Epidermal melanocyte (primary cell): Measurements from ENCODE around the gene LARGE1.

Source experiments
- DNase-seq: peaks from one replicate; pipeline ENCODE4 v3.0.0; 2011; ENCODE audit warnings: low spot score; ENCODE audit not compliant: insufficient read length

The LARGE1 gene

GRCh38 chr22:33886696-33887095 is 33.6 kb downstream of the LARGE1 start:
- DNase-seq, result no peak

GRCh38 chr22:33884829-33885228 is 35.4 kb downstream of the LARGE1 start:
- DNase-seq, result no peak

GRCh38 chr22:33883961-33884808 is 36.1 kb downstream of the LARGE1 start:
- DNase-seq, result no peak

GRCh38 chr22:33883561-33883960 is 36.7 kb downstream of the LARGE1 start:
- DNase-seq, result no peak

GRCh38 chr22:33882991-33883390 is 37.3 kb downstream of the LARGE1 start:
- DNase-seq, result no peak

GRCh38 chr22:33880986-33881385 is 39.3 kb downstream of the LARGE1 start:
- DNase-seq, result no peak

- no peak for DNase-seq
These were observed 40.5 kb downstream of the LARGE1 start for GRCh38 chr22:33879796-33880195.

GRCh38 chr22:33875316-33875715 is 45.0 kb downstream of the LARGE1 start:
- DNase-seq, result no peak

GRCh38 chr22:33874206-33874605 is 46.1 kb downstream of the LARGE1 start:
- no peak for DNase-seq

- no peak for DNase-seq
These were observed 46.6 kb downstream of the LARGE1 start for GRCh38 chr22:33873666-33874065.

GRCh38 chr22:33873186-33873585 is 47.1 kb downstream of the LARGE1 start:
- no peak for DNase-seq

- DNase-seq, result no peak
These were observed 48.3 kb downstream of the LARGE1 start for GRCh38 chr22:33871935-33872334.

GRCh38 chr22:33869946-33870345 is 50.3 kb downstream of the LARGE1 start:
- no peak for DNase-seq

GRCh38 chr22:33867971-33868370 is 52.3 kb downstream of the LARGE1 start:
- no peak for DNase-seq

- DNase-seq, result no peak
These were observed 53.0 kb downstream of the LARGE1 start for GRCh38 chr22:33867118-33867866.

- DNase-seq, result no peak
These were observed 53.8 kb downstream of the LARGE1 start for GRCh38 chr22:33866511-33866910.

GRCh38 chr22:33865996-33866395 is 54.3 kb downstream of the LARGE1 start:
- DNase-seq, result no peak

GRCh38 chr22:33865248-33865647 is 55.0 kb downstream of the LARGE1 start:
- no peak for DNase-seq

GRCh38 chr22:33864723-33865130 is 55.5 kb downstream of the LARGE1 start:
- DNase-seq, result no peak

- DNase-seq, result no peak
These were observed 58.9 kb downstream of the LARGE1 start for GRCh38 chr22:33861216-33861875.

- DNase-seq, result no peak
These were observed 59.9 kb downstream of the LARGE1 start for GRCh38 chr22:33860386-33860785.

- no peak for DNase-seq
These were observed 61.0 kb downstream of the LARGE1 start for GRCh38 chr22:33859311-33859710.
